ENCODE results near the gene LBH.

- TF ChIP-seq, protein P1, sequence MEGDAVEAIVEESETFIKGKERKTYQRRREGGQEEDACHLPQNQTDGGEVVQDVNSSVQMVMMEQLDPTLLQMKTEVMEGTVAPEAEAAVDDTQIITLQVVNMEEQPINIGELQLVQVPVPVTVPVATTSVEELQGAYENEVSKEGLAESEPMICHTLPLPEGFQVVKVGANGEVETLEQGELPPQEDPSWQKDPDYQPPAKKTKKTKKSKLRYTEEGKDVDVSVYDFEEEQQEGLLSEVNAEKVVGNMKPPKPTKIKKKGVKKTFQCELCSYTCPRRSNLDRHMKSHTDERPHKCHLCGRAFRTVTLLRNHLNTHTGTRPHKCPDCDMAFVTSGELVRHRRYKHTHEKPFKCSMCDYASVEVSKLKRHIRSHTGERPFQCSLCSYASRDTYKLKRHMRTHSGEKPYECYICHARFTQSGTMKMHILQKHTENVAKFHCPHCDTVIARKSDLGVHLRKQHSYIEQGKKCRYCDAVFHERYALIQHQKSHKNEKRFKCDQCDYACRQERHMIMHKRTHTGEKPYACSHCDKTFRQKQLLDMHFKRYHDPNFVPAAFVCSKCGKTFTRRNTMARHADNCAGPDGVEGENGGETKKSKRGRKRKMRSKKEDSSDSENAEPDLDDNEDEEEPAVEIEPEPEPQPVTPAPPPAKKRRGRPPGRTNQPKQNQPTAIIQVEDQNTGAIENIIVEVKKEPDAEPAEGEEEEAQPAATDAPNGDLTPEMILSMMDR (optimal IDR thresholded peaks at IDR 0.05 in 1 of 3, IDR thresholded peaks at IDR 0.05 in 1 of 3, conservative IDR thresholded peaks at IDR 0.05 in 1 of 3; ENCODE audit: extremely low read depth in 1 of 3, insufficient read depth in 2 of 3, low read length in 3 of 3): no peak
- TF ChIP-seq EZH2 (IDR thresholded peaks at IDR 0.05; ENCODE audit: low read length): no peak
Observed at GRCh38 chr2:30302566-30302965, 71.2 kb downstream of the LBH start.
